Spleen (tissue), 7 donors: Measurements from ENCODE around the gene ELF5.

Source experiments
- POLR2A ChIP-seq, 3 donors: fragments of 450-650 bp; IDR thresholded peaks; one replicate each; pipeline ENCODE4 v1.5.1; 2017; ENCODE audit warnings: antibody characterized with exemption in 3 of 3, mild to moderate bottlenecking in 1 of 3
- POLR2AphosphoS5 ChIP-seq, 3 donors: sonication (generic); formaldehyde crosslinking; IDR thresholded peaks; one replicate each; pipeline ENCODE4 v1.5.1; 2017; ENCODE audit warnings: antibody characterized with exemption in 3 of 3
- TF ChIP-seq, protein P1 (sequence below), 11 experiments: fragments of 200-600 bp in 7 of 11; fragments of 450-650 bp in 4 of 11; sonication (generic) in 4 of 11; IDR thresholded peaks in 8 of 11; conservative IDR thresholded peaks in 3 of 11; 1 replicate in 7 of 11; 2 replicates in 4 of 11; pipeline versions ENCODE4 v1.4.0 to v1.8.0; 2016 to 2021; ENCODE audit warnings: antibody characterized with exemption in 11 of 11, inconsistent platforms in 4 of 11, mild to moderate bottlenecking in 1 of 11
- donor health status: DM: no; HTN: no; CAD: no; lungs with moderate emphysema.
- donor health status: DM: no; HTN: no; CAD: no.
- donor health status: DM: no; HTN: no; CAD: no.

DNA sequence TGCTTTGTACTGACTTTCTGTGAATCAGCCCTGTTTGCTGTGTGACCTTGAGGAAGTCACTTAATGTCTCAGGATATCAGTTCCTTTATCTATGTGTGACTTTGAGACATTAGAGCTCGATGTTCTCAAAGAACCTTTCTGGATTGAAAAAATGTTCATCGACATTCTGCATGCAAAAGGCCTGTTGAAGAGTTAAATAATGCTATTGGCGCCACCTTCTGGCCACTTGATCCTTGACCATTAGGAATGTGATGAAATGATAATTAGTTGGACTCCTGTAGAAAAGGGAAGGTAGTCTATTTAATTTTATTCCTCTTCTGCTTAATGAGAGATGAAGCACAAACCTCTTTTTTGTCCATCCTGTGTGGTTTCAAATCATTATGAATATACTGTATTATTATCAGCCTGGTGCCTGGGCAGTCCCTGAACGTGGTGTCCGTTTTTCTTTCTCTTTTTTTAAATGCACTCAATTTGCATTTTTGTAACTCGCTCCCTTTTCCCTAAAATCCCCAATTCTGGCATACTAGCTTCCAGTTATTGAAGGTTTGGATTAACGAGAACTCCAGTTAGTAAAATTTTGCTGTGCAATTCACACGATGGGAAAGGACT is 20.7 kb downstream of the ELF5 start:
- TF ChIP-seq POLR2AphosphoS5 (IDR thresholded peaks at IDR 0.05) = no peak
- TF ChIP-seq, protein P1, sequence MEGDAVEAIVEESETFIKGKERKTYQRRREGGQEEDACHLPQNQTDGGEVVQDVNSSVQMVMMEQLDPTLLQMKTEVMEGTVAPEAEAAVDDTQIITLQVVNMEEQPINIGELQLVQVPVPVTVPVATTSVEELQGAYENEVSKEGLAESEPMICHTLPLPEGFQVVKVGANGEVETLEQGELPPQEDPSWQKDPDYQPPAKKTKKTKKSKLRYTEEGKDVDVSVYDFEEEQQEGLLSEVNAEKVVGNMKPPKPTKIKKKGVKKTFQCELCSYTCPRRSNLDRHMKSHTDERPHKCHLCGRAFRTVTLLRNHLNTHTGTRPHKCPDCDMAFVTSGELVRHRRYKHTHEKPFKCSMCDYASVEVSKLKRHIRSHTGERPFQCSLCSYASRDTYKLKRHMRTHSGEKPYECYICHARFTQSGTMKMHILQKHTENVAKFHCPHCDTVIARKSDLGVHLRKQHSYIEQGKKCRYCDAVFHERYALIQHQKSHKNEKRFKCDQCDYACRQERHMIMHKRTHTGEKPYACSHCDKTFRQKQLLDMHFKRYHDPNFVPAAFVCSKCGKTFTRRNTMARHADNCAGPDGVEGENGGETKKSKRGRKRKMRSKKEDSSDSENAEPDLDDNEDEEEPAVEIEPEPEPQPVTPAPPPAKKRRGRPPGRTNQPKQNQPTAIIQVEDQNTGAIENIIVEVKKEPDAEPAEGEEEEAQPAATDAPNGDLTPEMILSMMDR (IDR thresholded peaks at IDR 0.05 in 8 of 11, conservative IDR thresholded peaks at IDR 0.05 in 3 of 11) = peak; percentile 25 to 76 (median 67)
- no peak for TF ChIP-seq POLR2A (IDR thresholded peaks at IDR 0.05)
